Head of caudate nucleus (tissue), 42 donors: ENCODE results near the gene TMEM108.
A peak's percentile ranks its signal among the peaks of the same experiment; 100 is the strongest.

Source experiments
- DNase-seq, 42 donors: peaks; one replicate each; pipeline versions ENCODE4 v3.0.0 to v3.0.0-alpha.2; 2020 to 2021; ENCODE audit warnings: mixed read lengths in 7 of 42
- intact Hi-C: fragments of 100-400 bp; cut with DNase I; formaldehyde crosslinking; loops from one replicate; pipeline ENCODE4 v1.15.0; 2022

Gene TMEM108

GRCh38 chr3:133106169-133106568 is 68.0 kb downstream of the TMEM108 start:
- intact Hi-C loops: no loop called here
- no peak for DNase-seq

GRCh38 chr3:133112666-133113065 is 74.5 kb downstream of the TMEM108 start:
- DNase-seq: no peak

GRCh38 chr3:133113526-133113925 is 75.3 kb downstream of the TMEM108 start:
- intact Hi-C loops: no loop called here
- no peak for DNase-seq

More at GRCh38 chr3:133112666-133113065, 74.5 kb downstream of the TMEM108 start:
- intact Hi-C loops: no loop called here

GRCh38 chr3:133113927-133114597 is 75.9 kb downstream of the TMEM108 start:
- intact Hi-C loops: no loop called here
- DNase-seq: no peak

GRCh38 chr3:133115176-133115575 is 77.0 kb downstream of the TMEM108 start:
- intact Hi-C loops: no loop called here
- DNase-seq: no peak

GRCh38 chr3:133117342-133117741 is 79.2 kb downstream of the TMEM108 start:
- no peak for DNase-seq
- intact Hi-C loops: no loop called here

GRCh38 chr3:133119176-133119575 is 81.0 kb downstream of the TMEM108 start:
- intact Hi-C loops: no loop called here
- DNase-seq: peak in 4 of 42 donors; percentile 11 to 46 (median 25)

- intact Hi-C loops: no loop called here
- no peak for DNase-seq
Measured at GRCh38 chr3:133121450-133121849, 83.3 kb downstream of the TMEM108 start.

GRCh38 chr3:133123636-133124035 is 85.4 kb downstream of the TMEM108 start:
- intact Hi-C loops: no loop called here
- DNase-seq: no peak

GRCh38 chr3:133124511-133124910 is 86.3 kb downstream of the TMEM108 start:
- intact Hi-C loops: no loop called here
- peak in 41 of 42 donors; percentile 4 to 69 (median 33) for DNase-seq

GRCh38 chr3:133125171-133125570 is 87.0 kb downstream of the TMEM108 start:
- intact Hi-C loops: no loop called here
- DNase-seq: no peak

- intact Hi-C loops: no loop called here
- DNase-seq: no peak
Measured at GRCh38 chr3:133125802-133126201, 87.6 kb downstream of the TMEM108 start.

GRCh38 chr3:133127381-133127780 is 89.2 kb downstream of the TMEM108 start:
- intact Hi-C loops: no loop called here
- DNase-seq: no peak

- peak in 1 of 42 donors; percentile 38 for DNase-seq
Measured at GRCh38 chr3:133130168-133130567, 92.0 kb downstream of the TMEM108 start.

GRCh38 chr3:133135306-133135705 is 97.1 kb downstream of the TMEM108 start:
- intact Hi-C loops: no loop called here
- DNase-seq: no peak

More at GRCh38 chr3:133130168-133130567, 92.0 kb downstream of the TMEM108 start:
- intact Hi-C loops: no loop called here

- intact Hi-C loops: no loop called here
- DNase-seq: no peak
Measured at GRCh38 chr3:133136114-133137041, 98.2 kb downstream of the TMEM108 start.

- no peak for DNase-seq
- intact Hi-C loops: no loop called here
Measured at GRCh38 chr3:133137042-133137996, 99.1 kb downstream of the TMEM108 start.

GRCh38 chr3:133138017-133138416 is 99.8 kb downstream of the TMEM108 start:
- intact Hi-C loops: no loop called here
- DNase-seq: no peak

GRCh38 chr3:133152056-133152455 is 113.9 kb downstream of the TMEM108 start:
- intact Hi-C loops: no loop called here
- no peak for DNase-seq
